Mesothelial cell of epicardium (in vitro differentiated cells): ENCODE measurements around the gene PPP1R17. TPM values are rescaled to one million over a fixed set of nuclear protein-coding genes. Genes with fewer than 3 reads are reported as not detected.

Experiments
- DNase-seq, 2 experiments: peaks; one replicate each; pipeline ENCODE4 v3.0.0; 2021; ENCODE audit warnings: low spot score in 2 of 2; ENCODE audit not compliant: unreplicated experiment in 2 of 2
- H3K27ac Mint-ChIP-seq: 2 replicates; pipeline ENCODE4 v1.8.0; 2021; ENCODE audit warnings: mixed read lengths
- H3K27me3 Mint-ChIP-seq: 2 replicates; pipeline ENCODE4 v1.8.0; 2021; ENCODE audit warnings: low read depth, mixed read lengths
- H3K36me3 Mint-ChIP-seq: 2 replicates; pipeline ENCODE4 v1.8.0; 2021; ENCODE audit warnings: mixed read lengths
- H3K4me1 Mint-ChIP-seq: 2 replicates; pipeline ENCODE4 v1.8.0; 2021; ENCODE audit warnings: mixed read lengths
- H3K4me3 Mint-ChIP-seq: 2 replicates; pipeline ENCODE4 v1.8.0; 2021; ENCODE audit warnings: mild to moderate bottlenecking, moderate library complexity, mixed read lengths
- H3K9me3 Mint-ChIP-seq: 2 replicates; pipeline ENCODE4 v1.8.0; 2021; ENCODE audit warnings: mixed read lengths
- CTCF ChIP-seq: fragments of 200-600 bp; sonication (generic); IDR thresholded peaks from one replicate; pipeline ENCODE4 v1.5.0; 2021; ENCODE audit warnings: antibody characterized with exemption; ENCODE audit not compliant: unreplicated experiment
- total RNA-seq: library from RNA; stranded (reverse); gene quantifications from 3 replicates; pipeline ENCODE4 v1.2.1, GENCODE V29; 2021

Gene PPP1R17
- total RNA-seq, 1 donor from 2014 or later: not detected

- Mint-ChIP-seq H3K27ac (no peak overlapping the region), H3K4me3 (no peak overlapping the region), H3K9me3 (no peaks in the 10 kb centered on the region), H3K27me3 (peaks cover 2% of the 10 kb centered on the region), H3K4me1 (no peaks in the 10 kb centered on the region), H3K36me3 (no peaks in the 10 kb centered on the region)
- no peak for TF ChIP-seq CTCF
- no peak for DNase-seq
Measured at GRCh38 chr7:31648880-31649279, 38.1 kb upstream of the PPP1R17 start.

- Mint-ChIP-seq H3K36me3 (no peaks in the 10 kb centered on the region), H3K27me3 (peaks cover 14% of the 10 kb centered on the region), H3K4me1 (no peaks in the 10 kb centered on the region), H3K9me3 (no peaks in the 10 kb centered on the region), H3K4me3 (no peak overlapping the region), H3K27ac (no peak overlapping the region)
- no peak for DNase-seq
- TF ChIP-seq CTCF: no peak
Measured at GRCh38 chr7:31651234-31652062, 35.6 kb upstream of the PPP1R17 start.

- Mint-ChIP-seq H3K27ac (no peak overlapping the region), H3K36me3 (no peaks in the 10 kb centered on the region), H3K4me1 (no peaks in the 10 kb centered on the region), H3K27me3 (peaks cover 14% of the 10 kb centered on the region), H3K4me3 (no peak overlapping the region), H3K9me3 (no peaks in the 10 kb centered on the region)
- DNase-seq: no peak
- no peak for TF ChIP-seq CTCF
Measured at GRCh38 chr7:31652063-31652326, 35.0 kb upstream of the PPP1R17 start.

GRCh38 chr7:31663072-31663471 lies 23.9 kb upstream of the PPP1R17 start:
- no peaks in the 10 kb centered on the region for H3K9me3 Mint-ChIP-seq
- peaks cover 26% of the 10 kb centered on the region for H3K27me3 Mint-ChIP-seq
- no peak for DNase-seq
- no peak overlapping the region for H3K4me3 Mint-ChIP-seq
- H3K4me1 Mint-ChIP-seq: no peaks in the 10 kb centered on the region
- no peak overlapping the region for H3K27ac Mint-ChIP-seq
- H3K36me3 Mint-ChIP-seq: no peaks in the 10 kb centered on the region
- no peak for TF ChIP-seq CTCF

GRCh38 chr7:31664890-31665289 lies 22.1 kb upstream of the PPP1R17 start:
- DNase-seq: no peak
- Mint-ChIP-seq H3K27me3 (peaks cover 38% of the 10 kb centered on the region), H3K27ac (no peak overlapping the region), H3K36me3 (no peaks in the 10 kb centered on the region), H3K9me3 (no peaks in the 10 kb centered on the region), H3K4me3 (no peak overlapping the region), H3K4me1 (no peaks in the 10 kb centered on the region)
- no peak for TF ChIP-seq CTCF

GRCh38 chr7:31665546-31665945 lies 21.5 kb upstream of the PPP1R17 start:
- no peak for DNase-seq
- Mint-ChIP-seq H3K36me3 (no peaks in the 10 kb centered on the region), H3K27ac (no peak overlapping the region), H3K4me1 (no peaks in the 10 kb centered on the region), H3K4me3 (no peak overlapping the region), H3K27me3 (peaks cover 42% of the 10 kb centered on the region), H3K9me3 (peaks cover 4% of the 10 kb centered on the region)
- no peak for TF ChIP-seq CTCF
